Measurements from ENCODE around the gene TH.

DNA sequence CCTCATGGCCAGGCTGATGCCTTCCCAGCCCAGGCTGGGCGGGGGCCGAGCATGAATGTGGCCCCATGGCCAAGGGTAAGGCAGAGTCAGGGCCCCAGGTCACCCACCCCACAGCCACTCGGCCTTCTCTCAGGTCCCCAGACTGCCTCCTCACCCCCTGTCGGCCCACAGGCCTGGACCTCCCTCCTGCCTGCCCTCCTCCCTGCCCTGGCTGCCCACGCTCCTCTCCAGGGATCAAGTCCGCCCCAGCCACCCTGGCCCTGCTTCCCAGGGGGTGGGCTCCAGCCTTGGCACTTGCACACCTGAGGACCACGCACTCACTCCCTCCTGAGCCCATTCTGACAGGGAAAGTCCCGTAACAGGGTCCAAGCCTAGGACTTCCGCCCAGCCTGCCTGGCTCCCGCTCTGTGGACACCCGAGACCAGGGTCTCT, 37.8 kb upstream of the TH start:
- TF ChIP-seq, protein P1, sequence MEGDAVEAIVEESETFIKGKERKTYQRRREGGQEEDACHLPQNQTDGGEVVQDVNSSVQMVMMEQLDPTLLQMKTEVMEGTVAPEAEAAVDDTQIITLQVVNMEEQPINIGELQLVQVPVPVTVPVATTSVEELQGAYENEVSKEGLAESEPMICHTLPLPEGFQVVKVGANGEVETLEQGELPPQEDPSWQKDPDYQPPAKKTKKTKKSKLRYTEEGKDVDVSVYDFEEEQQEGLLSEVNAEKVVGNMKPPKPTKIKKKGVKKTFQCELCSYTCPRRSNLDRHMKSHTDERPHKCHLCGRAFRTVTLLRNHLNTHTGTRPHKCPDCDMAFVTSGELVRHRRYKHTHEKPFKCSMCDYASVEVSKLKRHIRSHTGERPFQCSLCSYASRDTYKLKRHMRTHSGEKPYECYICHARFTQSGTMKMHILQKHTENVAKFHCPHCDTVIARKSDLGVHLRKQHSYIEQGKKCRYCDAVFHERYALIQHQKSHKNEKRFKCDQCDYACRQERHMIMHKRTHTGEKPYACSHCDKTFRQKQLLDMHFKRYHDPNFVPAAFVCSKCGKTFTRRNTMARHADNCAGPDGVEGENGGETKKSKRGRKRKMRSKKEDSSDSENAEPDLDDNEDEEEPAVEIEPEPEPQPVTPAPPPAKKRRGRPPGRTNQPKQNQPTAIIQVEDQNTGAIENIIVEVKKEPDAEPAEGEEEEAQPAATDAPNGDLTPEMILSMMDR (IDR thresholded peaks at IDR 0.05), result no peak
- TF ChIP-seq POLR2A (IDR thresholded peaks at IDR 0.05) (no peak), POLR2AphosphoS5 (IDR thresholded peaks at IDR 0.05) (no peak)

Measured in suprapubic skin (tissue), 4 donors.